Stomach (tissue), 19 donors: ENCODE measurements around the gene SGCB. TPM values are rescaled to one million over a fixed set of nuclear protein-coding genes. Genes with fewer than 3 reads are reported as not detected.
A peak's percentile ranks its signal among the peaks of the same experiment; 100 is the strongest.
"Not testable (repeated sequence)": the region's sequence is repeated elsewhere in the genome, so short reads cannot be mapped to it uniquely, and the experiment has no call there.

Experiments
- DNase-seq, 2 donors: peaks; one replicate each; pipeline versions ENCODE4 v3.0.0 to v3.0.0-alpha.2; 2013 to 2019
- H3K27ac ChIP-seq, 5 donors: fragments of 200-600 bp in 4 of 5; sonication (generic) in 4 of 5; one replicate each; pipeline ENCODE4 v1.5.1; 2013 to 2019; ENCODE audit warnings: mild to moderate bottlenecking in 1 of 5, moderate library complexity in 1 of 5
- H3K27me3 ChIP-seq, 3 donors: fragments of 200-600 bp; sonication (generic); one replicate each; pipeline ENCODE4 v1.5.1; 2017 to 2019; ENCODE audit warnings: mixed run types in 1 of 3
- H3K36me3 ChIP-seq, 4 donors: fragments of 200-600 bp; sonication (generic); 1 replicate in 3 of 4; 2 replicates in 1 of 4; pipeline ENCODE4 v1.5.1; 2016 to 2019
- H3K4me1 ChIP-seq, 4 donors: fragments of 200-600 bp; sonication (generic); one replicate each; pipeline ENCODE4 v1.5.1; 2016 to 2019
- H3K4me3 ChIP-seq, 4 donors: fragments of 200-600 bp; sonication (generic) in 3 of 4; one replicate each; pipeline ENCODE4 v1.5.1; 2016 to 2019; ENCODE audit warnings: mild to moderate bottlenecking in 1 of 4
- H3K9me3 ChIP-seq, 4 donors: fragments of 200-600 bp; sonication (generic); one replicate each; pipeline ENCODE4 v1.5.1; 2016 to 2019
- EP300 ChIP-seq: sonication (generic); formaldehyde crosslinking; IDR thresholded peaks from one replicate; pipeline ENCODE4 v1.6.1; 2017; ENCODE audit warnings: antibody characterized with exemption
- POLR2A ChIP-seq, 4 donors: fragments of 450-650 bp; IDR thresholded peaks; one replicate each; pipeline ENCODE4 v1.6.1; 2016; ENCODE audit warnings: antibody characterized with exemption in 4 of 4, control low read depth in 2 of 4, mild to moderate bottlenecking in 1 of 4, moderate library complexity in 1 of 4
- POLR2AphosphoS5 ChIP-seq, 3 donors: sonication (generic); formaldehyde crosslinking; IDR thresholded peaks; one replicate each; pipeline ENCODE4 v1.6.1; 2016; ENCODE audit warnings: antibody characterized with exemption in 3 of 3
- WGBS, 5 donors: extraction: QIAGEN DNeasy Blood & Tissue Kit in 3 of 5; methylation state at CpG; one replicate each; pipeline versions ENCODE4 v1.1.5 to v1.1.7; 2013 to 2018; 5-methylcytosine and 5-hydroxymethylcytosine counted together
- intact Hi-C: fragments of 100-400 bp; cut with DNase I; formaldehyde crosslinking; loops from one replicate; pipeline ENCODE4 v1.15.1; 2023; ENCODE audit warnings: low total_unique reads
- long read RNA-seq, 10 donors: transcript quantifications; one replicate each; lab custom pipeline, GENCODE V29; 2026
- polyA plus RNA-seq, 3 donors: library from polyadenylated mRNA; stranded (reverse); fragments of 200-250 nt; gene quantifications; one replicate each; pipeline ENCODE4 v1.2.3, GENCODE V29; 2013
- total RNA-seq, 5 donors: library from RNA; depleted of rRNA; stranded (reverse); fragments of >200 nt; gene quantifications; one replicate each; pipeline versions ENCODE4 v1.1.0 to v1.2.3, GENCODE V29; 2014 to 2016
- TF ChIP-seq, protein P1 (sequence below), 7 experiments: fragments of 450-650 bp in 4 of 7; fragments of 200-600 bp in 3 of 7; sonication (generic) in 3 of 7; IDR thresholded peaks; one replicate each; pipeline ENCODE4 v1.5.1; 2016 to 2019; ENCODE audit warnings: antibody characterized with exemption in 7 of 7, control low read depth in 2 of 7, mild to moderate bottlenecking in 1 of 7
- donor health status: healthy with polysubstance abuse.
- donor health status: Bipolar disorder and iron deficiency.
- donor health status: healthy.

The SGCB gene, protein sequence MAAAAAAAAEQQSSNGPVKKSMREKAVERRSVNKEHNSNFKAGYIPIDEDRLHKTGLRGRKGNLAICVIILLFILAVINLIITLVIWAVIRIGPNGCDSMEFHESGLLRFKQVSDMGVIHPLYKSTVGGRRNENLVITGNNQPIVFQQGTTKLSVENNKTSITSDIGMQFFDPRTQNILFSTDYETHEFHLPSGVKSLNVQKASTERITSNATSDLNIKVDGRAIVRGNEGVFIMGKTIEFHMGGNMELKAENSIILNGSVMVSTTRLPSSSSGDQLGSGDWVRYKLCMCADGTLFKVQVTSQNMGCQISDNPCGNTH
- 10 to 100 TPM in 3 of 5 donors, 1 to 10 TPM in 2; 2.9 to 34.3 (median 16.3) TPM for total RNA-seq
- polyA plus RNA-seq = 1 to 10 TPM; 7.5 to 9.2 (median 8.9) TPM
- long read RNA-seq, donor 1, full-length matches to known transcripts = 12 of 12 reads
- long read RNA-seq, donor 1, partial matches to known transcripts = 0 of 12 reads
- long read RNA-seq, donor 1, other reads (novel, unspliced or antisense) = 0 of 12 reads
- long read RNA-seq, donor 2, full-length matches to known transcripts = 12 of 20 reads
- long read RNA-seq, donor 2, partial matches to known transcripts = 8 of 20 reads
- long read RNA-seq, donor 2, other reads (novel, unspliced or antisense) = 0 of 20 reads
- long read RNA-seq, donor 3, full-length matches to known transcripts = 12 of 12 reads
- long read RNA-seq, donor 3, partial matches to known transcripts = 0 of 12 reads
- long read RNA-seq, donor 3, other reads (novel, unspliced or antisense) = 0 of 12 reads
- long read RNA-seq, donor 4, full-length matches to known transcripts = 1 of 1 reads
- long read RNA-seq, donor 4, partial matches to known transcripts = 0 of 1 reads
- long read RNA-seq, donor 4, other reads (novel, unspliced or antisense) = 0 of 1 reads
- long read RNA-seq, donor 5, full-length matches to known transcripts = 24 of 24 reads
- long read RNA-seq, donor 5, partial matches to known transcripts = 0 of 24 reads
- long read RNA-seq, donor 5, other reads (novel, unspliced or antisense) = 0 of 24 reads
- long read RNA-seq, donor 6 = 0 reads
- long read RNA-seq, donor 7, full-length matches to known transcripts = 16 of 16 reads
- long read RNA-seq, donor 7, partial matches to known transcripts = 0 of 16 reads
- long read RNA-seq, donor 7, other reads (novel, unspliced or antisense) = 0 of 16 reads
- long read RNA-seq, donor 8, full-length matches to known transcripts = 15 of 15 reads
- long read RNA-seq, donor 8, partial matches to known transcripts = 0 of 15 reads
- long read RNA-seq, donor 8, other reads (novel, unspliced or antisense) = 0 of 15 reads
- long read RNA-seq, donor 9, full-length matches to known transcripts = 14 of 14 reads
- long read RNA-seq, donor 9, partial matches to known transcripts = 0 of 14 reads
- long read RNA-seq, donor 9, other reads (novel, unspliced or antisense) = 0 of 14 reads
- long read RNA-seq, donor 10, full-length matches to known transcripts = 9 of 9 reads
- long read RNA-seq, donor 10, partial matches to known transcripts = 0 of 9 reads
- long read RNA-seq, donor 10, other reads (novel, unspliced or antisense) = 0 of 9 reads

DNA sequence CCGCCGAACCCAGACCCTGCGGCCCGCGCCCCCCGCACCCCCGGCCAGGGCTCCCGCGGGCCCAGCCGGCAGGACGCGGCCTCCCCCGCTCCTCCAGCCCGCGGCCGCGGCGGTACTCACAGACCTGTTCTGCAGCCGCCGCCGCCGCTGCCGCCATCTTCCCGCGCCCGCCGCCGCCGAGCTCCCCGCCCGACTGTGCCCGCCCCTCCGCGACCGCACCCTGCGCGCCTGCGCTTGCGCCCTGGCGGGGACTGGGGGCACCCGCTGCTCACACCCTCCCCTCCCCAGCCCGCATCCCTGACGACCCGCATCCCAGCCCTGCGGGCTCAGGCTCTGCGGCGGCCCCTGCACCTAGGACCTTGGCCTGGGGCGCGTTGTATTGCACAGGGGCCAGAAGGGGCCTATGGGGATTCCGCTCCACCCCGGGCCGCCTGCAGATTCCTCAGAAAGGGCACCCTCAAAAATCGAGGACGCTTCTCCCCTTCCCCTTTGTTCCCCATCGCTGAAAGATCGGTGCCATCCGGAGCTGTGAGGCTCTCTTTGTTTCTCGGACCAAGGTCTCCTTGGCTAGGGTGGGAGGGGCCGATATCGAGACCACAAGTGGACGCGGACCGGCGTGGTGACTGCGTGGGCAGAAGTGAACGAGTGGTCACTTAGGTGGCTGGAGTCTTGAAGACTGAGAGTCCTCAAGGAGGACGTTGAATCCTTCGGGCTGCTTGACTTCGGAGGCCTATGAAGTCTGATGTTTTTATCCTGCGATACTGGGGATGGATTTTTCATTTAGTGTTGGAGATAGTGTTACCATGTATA is at the start of gene SGCB:
TSS of gene SGCB (minus strand) at position 197 of the 810 bp plus-strand sequence. CDS start at position 157, 40 bp downstream.
- peak in 1 of 3 donors; percentile 8 for TF ChIP-seq POLR2AphosphoS5 (IDR thresholded peaks at IDR 0.05)
- TF ChIP-seq, protein P1, sequence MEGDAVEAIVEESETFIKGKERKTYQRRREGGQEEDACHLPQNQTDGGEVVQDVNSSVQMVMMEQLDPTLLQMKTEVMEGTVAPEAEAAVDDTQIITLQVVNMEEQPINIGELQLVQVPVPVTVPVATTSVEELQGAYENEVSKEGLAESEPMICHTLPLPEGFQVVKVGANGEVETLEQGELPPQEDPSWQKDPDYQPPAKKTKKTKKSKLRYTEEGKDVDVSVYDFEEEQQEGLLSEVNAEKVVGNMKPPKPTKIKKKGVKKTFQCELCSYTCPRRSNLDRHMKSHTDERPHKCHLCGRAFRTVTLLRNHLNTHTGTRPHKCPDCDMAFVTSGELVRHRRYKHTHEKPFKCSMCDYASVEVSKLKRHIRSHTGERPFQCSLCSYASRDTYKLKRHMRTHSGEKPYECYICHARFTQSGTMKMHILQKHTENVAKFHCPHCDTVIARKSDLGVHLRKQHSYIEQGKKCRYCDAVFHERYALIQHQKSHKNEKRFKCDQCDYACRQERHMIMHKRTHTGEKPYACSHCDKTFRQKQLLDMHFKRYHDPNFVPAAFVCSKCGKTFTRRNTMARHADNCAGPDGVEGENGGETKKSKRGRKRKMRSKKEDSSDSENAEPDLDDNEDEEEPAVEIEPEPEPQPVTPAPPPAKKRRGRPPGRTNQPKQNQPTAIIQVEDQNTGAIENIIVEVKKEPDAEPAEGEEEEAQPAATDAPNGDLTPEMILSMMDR (IDR thresholded peaks at IDR 0.05) = no peak
- H3K9me3 ChIP-seq = no peaks in the 10 kb centered on the region
- DNase-seq = peak; percentile 60 to 91
- H3K36me3 ChIP-seq = no peaks in the 10 kb centered on the region
- peak within 1 kb of the TSS; percentile 6 to 89 (median 73) for H3K27ac ChIP-seq
- H3K27me3 ChIP-seq = peaks cover 0 to 9% (median 0%) of the 10 kb centered on the region in 3 donors
- intact Hi-C loops = no loop called here
- H3K4me1 ChIP-seq = peaks cover 21 to 36% (median 27%) of the 10 kb centered on the region in 4 donors
- WGBS, 5 donors = 4 to 5% (median 5%) methylated on average over 18 to 70 of the region's 70 CpGs
- H3K4me3 ChIP-seq = peak within 1 kb of the TSS; percentile 83 to 96 (median 84)

DNA sequence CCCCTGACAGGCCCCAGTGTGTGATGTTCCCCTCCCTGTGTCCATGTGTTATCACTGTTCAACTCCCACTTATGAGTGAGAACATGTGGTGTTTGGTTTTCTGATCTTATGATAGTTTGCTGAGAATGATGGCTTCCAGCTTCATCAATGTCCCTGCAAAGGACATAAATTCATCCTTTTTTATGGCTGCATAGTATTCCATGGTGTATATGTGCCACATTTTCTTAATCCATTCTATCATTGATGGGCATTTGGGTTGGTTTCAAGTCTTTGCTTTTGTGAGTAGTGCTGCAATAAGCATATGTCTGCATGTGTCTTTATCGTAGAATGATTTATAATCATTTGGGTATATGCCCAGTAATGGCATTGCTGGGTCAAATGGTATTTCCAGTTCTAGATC is 48.3 kb upstream of the SGCB start:
- H3K27ac ChIP-seq, DNase-seq, H3K4me3 ChIP-seq, H3K4me1 ChIP-seq, H3K36me3 ChIP-seq, intact Hi-C loops, H3K27me3 ChIP-seq, H3K9me3 ChIP-seq: not testable (repeated sequence)
- 87 to 100% (median 97%) methylated on average over 1 of the region's 1 CpG for WGBS, 5 donors

DNA sequence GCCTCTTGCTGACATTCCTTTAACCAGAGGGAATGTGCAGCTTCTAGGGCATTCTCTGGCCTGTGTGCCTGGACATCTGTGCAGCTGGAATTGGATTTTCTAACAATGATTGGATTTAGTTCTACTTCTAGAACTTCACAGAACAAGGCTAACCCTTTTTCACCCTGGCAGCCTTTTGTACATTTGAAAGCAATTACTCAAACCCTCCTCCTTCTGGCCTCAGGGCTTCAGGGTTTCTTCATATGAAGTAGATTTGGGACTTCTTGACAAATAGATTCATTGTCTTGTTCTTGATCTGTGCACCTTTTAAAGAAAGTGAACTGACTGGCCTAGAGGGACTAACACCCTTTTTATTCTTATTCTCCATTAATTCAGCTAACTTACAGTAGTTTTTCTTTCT is 43.1 kb upstream of the SGCB start:
- Histone ChIP-seq H3K27me3 (peaks cover 0 to 8% (median 0%) of the 10 kb centered on the region in 3 donors), H3K36me3 (no peaks in the 10 kb centered on the region), H3K27ac (no peak overlapping the region), H3K4me1 (peaks cover 0 to 9% (median 4%) of the 10 kb centered on the region in 4 donors), H3K4me3 (no peak overlapping the region), H3K9me3 (no peaks in the 10 kb centered on the region)
- no peak for DNase-seq
- intact Hi-C loops = no loop called here
- no peak for TF ChIP-seq POLR2AphosphoS5 (IDR thresholded peaks at IDR 0.05)
- TF ChIP-seq POLR2A (IDR thresholded peaks at IDR 0.05) = no peak
- TF ChIP-seq, protein P1 (IDR thresholded peaks at IDR 0.05) = no peak
- no peak for TF ChIP-seq EP300

DNA sequence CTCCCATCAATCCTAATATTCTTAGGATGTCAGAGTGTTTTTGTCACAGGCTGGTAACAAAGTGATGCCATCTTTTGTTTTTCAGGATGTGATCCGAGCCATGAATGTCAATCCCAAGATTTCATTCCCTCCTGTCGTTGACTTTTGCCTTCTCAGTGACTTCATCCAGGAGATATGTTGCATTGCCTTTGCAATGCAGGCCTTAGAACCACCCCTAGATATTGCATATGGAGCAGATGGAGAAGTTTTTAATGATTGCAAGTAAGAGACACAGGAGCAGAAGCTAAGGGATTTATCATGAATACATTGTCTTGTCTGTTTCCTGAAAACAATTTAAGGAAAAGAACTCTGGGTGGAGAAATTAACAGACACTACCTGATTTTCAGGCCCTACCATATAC is 41.6 kb upstream of the SGCB start:
- Histone ChIP-seq H3K36me3 (no peaks in the 10 kb centered on the region), H3K9me3 (no peaks in the 10 kb centered on the region), H3K4me3 (no peak overlapping the region), H3K4me1 (peaks cover 0 to 9% (median 4%) of the 10 kb centered on the region in 4 donors), H3K27ac (no peak overlapping the region), H3K27me3 (peaks cover 0 to 16% (median 0%) of the 10 kb centered on the region in 3 donors)
- TF ChIP-seq POLR2AphosphoS5 (IDR thresholded peaks at IDR 0.05) = no peak
- TF ChIP-seq, protein P1 (IDR thresholded peaks at IDR 0.05) = no peak
- TF ChIP-seq POLR2A (IDR thresholded peaks at IDR 0.05) = no peak
- TF ChIP-seq EP300 = no peak
- WGBS, 5 donors = 67 to 80% (median 71%) methylated on average over 2 of the region's 2 CpGs
- intact Hi-C loops = no loop called here
- DNase-seq = no peak
